Upper lobe of left lung (tissue), 4 donors: Measurements from ENCODE around the gene KCNJ16.

ENCODE experiments used
- CTCF ChIP-seq, 6 experiments: fragments of 450-650 bp in 4 of 6; fragments of 200-600 bp in 2 of 6; sonication (generic) in 2 of 6; IDR thresholded peaks; one replicate each; pipeline ENCODE4 v1.5.1; 2016 to 2019; ENCODE audit warnings: antibody characterized with exemption in 6 of 6
- POLR2A ChIP-seq, 4 donors: fragments of 450-650 bp; IDR thresholded peaks; one replicate each; pipeline ENCODE4 v1.5.1; 2016 to 2017; ENCODE audit warnings: antibody characterized with exemption in 4 of 4, mild to moderate bottlenecking in 2 of 4

- TF ChIP-seq CTCF (IDR thresholded peaks at IDR 0.05) = no peak
- TF ChIP-seq POLR2A (IDR thresholded peaks at IDR 0.05) = no peak
Observed at GRCh38 chr17:70070305-70071027, 4.6 kb upstream of the KCNJ16 start.
